ENCODE data around the gene EML6. TPM values are rescaled to one million over a fixed set of nuclear protein-coding genes. Genes with fewer than 3 reads are reported as not detected.

EML6 gene
- total and polyA plus RNA-seq, 2 of the 8 experiments (the other 6 are each of a cell fraction or from before 2014, with no cell fraction given) = 1.2 to 1.6 TPM

- TF ChIP-seq KDM1A (IDR thresholded peaks at IDR 0.05; ENCODE audit: borderline replicate concordance, low read length) (no peak), CREB1 (IDR thresholded peaks at IDR 0.05) (no peak), SUZ12 (IDR thresholded peaks at IDR 0.05; ENCODE audit: low read length) (no peak), SAP30 (IDR thresholded peaks at IDR 0.05; ENCODE audit: insufficient read depth, insufficient replicate concordance, low read length) (no peak)
These were observed 162.4 kb downstream of the EML6 start (continued) for GRCh38 chr2:54885891-54886290.
